Measurements from ENCODE around the gene CALD1.

Gene CALD1

DNA sequence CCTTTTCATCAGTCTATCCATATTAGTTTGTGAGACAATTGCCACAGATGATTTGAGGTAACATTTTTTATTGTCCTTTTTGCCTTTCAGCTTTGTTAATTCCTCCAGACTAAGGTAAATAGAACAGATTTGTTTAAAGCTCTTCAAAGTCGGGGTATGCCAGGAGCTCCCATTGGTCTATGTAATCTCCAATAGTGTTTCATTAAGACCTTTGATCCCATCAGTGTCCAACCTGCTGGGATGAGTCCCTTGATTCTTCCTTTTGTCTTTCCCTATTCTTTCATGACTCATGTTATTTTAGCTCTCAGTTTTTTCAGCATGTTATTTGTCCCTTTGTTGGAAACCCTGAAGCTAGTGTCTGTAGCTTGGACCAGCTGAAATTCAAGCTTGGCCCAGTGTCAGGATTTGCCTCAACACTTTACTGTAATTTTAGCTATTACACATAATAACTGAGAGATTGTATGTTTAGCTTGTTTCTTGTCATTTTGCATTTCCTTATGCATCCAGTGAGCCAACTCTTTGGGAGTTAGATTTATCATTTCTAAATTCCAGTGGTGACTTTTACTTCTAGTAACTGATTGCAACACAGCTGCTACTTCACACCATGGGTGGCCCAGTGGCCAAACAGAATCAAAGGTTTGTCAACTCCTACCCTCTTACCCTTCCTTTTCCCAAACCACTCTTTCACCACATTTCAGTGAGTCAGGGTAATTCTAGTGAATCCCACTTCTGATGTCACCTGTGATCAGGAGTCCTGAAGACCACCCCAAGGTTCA, 222.1 kb downstream of the CALD1 start:
- DNase-seq (ENCODE audit: low read depth): no peak

DNA sequence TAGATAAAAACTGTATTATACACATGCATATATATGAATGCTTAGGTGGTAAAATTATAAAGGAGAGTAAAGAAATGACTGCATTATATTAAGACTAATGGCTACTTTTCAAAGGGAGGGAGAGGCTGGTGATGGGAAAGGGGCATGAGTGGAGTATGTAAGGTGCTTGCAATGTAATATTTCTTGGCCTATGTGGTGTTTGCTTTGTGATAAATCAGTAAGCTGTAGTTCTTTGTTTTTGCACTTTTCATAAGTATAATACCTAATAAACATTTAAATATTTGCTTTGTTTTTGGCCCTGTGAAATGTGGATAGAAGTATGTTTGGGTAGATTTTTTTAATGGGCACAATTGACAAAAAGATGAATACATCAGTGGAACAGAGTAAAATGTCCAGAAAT, 232.8 kb downstream of the CALD1 start:
- no peak for DNase-seq (ENCODE audit: low read depth)

Measured in activated T-helper 1 cell treated with Interleukin-2 at 50 U/mL for 16 hours (primary cell).